ENCODE data around the gene IGBP1.
"Not testable (repeated sequence)": the region's sequence is repeated elsewhere in the genome, so short reads cannot be mapped to it uniquely, and the experiment has no call there.

Gene IGBP1

DNA sequence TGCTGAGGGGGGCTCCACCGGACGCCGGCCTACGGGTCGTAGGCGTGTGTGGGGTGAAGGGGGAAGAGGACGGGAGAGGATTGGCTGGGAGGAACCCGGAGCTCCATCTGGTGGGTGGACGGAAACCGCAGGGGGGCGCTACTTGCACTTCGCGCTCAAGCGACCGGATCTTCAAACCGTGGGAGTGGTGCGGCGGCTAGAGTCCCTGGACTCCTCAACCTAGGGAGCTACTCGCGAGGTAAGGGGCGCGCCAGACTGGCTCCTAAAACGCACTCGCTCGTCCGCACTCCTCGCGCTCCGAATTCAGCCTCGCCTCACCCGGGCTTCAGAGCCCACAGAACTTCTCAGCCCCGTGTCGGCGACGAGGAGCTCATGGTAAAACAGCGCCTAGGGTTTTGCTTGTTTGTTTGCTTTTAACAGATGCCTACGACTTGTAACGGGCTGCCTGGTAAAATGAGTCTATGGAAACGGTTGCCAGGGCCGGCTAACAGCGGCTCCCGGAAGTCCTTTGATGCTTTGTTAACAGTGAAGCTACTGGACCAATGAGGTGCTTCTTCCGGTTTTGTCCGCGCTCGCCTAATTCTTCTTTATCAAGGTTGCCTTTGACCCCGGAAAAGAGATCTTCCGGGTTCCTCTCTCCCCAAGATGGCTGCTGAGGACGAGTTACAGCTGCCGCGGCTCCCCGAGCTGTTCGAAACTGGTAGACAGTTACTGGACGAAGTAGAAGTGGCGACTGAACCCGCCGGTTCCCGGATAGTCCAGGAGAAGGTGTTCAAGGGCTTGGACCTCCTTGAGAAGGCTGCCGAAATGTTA lies at the start of gene IGBP1:
Gene IGBP1, plus strand, starts transcription at position 145 of the 813 bp plus-strand sequence. Its CDS starts 501 bp downstream, at position 646.
- DNase-seq, result peak; percentile 69

DNA sequence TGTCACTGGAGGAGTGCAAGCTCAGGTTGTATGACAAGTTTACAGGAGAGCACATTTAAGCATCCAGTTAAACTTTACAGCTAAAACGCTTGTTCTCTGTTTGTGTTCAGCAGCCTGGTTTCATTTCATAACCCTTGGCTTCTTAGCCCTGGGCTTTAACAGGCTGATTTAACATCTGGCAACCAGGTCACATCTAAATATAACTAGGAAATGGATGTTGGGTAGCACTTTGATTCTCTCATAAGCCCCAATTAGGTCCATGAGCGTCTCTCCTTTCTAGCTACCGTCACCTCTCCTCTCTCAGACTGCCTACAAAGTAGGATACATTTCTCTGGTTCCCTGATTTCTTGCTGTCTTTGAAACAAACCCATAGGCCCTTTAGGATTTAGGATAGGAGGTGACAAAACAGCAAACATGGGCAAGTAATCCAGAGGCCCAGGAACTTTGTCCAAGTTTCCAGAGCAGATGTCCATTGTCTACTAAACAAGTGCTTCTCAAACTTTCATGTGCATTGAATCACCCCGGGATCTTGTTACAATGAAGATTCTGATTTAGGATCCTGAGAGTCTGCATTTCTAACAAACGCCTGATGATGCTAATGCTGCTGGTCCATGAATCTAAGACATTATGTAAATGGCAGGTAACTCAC lies 48.5 kb upstream of the IGBP1 start:
- no peak for DNase-seq

DNA sequence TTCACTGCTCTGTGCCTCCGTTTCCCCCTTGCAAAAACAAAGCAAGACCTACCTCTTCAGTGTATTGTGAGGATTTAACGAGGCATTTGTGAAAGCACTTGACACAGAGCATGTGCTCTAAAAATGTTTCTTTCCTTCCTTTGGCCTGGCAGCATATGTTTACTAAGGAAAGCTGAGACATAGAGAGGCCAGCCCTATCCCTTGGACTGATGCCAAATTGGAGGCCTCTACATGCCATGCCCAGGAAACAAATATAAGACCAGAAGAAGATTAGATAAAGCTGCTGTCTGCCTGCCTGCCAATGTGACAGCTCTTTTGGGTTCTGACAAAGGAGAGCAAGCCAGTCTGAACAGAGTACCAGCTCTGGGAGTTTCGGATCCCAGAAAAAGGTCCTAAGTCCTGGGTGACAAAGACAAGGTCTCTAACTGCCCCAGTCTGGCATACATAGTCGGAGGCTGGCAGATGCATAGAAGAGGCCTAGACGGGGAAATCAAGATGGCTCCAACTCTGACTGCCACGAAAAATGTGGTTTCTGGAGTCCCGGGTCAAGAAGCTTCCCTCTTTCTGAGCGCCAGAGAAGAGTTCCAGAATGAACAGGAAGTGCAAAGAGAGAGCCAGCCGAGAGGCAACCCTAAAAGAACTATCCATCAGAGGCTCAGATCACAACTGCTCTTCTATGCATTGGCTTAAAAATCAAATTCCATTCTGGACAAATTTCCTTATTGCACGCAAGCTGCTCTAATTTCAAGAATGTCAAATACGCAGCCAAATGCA lies 45.2 kb upstream of the IGBP1 start:
- DNase-seq, result no peak

DNA sequence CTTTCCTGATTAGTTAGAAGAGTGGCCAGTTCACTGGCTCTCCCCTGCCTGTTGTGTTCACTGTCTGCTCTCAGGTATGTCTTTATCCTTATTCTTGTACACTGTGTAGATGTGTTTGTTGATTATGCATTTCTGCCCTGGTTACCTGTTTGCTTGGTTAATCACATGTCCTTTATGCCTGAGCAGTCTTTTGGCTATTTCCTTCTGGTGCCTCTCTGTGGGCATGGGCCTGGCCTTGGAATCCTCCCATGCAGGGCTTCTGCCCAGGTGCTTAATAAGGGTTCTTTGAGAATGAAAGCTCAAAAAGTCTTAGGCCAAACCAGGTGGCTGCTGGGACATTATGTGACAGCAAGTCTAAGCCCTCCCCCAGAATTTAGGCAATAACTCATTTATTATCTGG lies 44.5 kb upstream of the IGBP1 start:
- DNase-seq, result no peak

DNA sequence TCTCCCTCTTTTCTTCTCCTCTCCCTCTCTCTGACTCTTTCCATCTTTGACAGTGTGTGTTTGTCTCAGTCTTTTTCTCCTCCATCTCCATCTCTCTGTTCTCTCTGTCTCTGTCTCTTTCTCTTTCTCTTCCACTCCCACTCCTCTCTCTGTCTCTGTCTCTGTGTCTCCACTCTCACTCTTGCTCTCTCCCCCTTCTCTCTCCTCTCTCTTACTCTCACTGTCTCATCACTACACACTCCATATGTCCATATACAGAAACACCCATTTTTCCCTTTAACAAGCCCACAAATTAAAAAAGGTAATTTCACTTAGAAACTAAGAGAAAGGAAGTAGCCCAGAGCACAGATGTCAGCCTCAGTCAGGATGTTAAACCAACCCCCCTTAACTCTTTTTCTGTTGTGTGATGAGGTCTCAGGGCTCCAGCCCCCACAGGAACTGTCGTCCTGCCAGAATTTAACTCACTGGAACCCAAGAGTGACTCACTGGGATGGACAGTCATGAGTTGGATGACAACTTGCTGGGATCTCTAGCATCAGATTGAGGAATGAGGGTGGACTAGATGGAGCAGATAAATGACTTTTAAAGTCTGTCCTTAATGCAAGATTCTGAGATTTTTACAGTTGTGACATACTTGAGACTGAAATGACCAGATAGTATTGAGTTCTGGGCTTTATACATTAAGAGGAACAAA lies 43.5 kb upstream of the IGBP1 start:
- DNase-seq, result no peak

DNA sequence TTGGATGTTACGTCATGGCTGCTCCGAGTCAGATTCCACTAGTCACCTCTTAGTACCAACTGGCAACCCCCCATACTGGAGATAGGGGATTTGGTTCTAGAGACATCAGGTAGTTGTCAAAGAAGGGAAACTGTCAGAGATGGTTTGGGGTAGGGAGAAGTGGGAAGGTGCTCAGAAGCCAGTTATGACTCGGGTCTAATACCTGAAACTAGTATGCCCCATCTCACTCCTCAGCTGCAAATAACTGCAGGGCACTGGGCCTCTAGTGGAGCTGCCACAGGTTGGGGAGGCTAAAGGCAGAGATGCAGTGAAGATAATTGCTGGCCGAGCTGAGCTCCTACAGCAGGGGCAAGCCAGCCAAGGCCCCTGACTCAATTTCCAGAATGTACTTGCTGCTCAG lies 41.0 kb upstream of the IGBP1 start:
- no peak for DNase-seq

DNA sequence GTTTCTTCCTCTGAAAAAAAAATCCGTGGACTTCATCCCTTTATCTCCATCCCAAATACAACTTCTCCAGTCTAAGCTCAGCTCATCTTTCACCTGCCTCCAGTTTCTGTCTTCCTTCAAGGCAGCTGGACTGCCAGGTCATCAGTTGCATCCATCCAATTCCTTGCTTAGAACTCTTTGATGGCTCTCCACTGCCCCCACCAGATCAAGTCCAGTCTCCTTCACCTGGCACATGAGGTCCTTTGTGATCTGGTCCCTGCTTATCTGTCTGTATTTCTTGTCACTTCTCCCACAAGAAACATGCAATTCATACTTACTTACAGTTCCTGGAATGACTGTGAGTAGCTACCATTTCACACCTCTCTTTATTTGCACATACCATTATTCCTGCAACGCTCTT lies 37.2 kb upstream of the IGBP1 start:
- DNase-seq, result no peak

DNA sequence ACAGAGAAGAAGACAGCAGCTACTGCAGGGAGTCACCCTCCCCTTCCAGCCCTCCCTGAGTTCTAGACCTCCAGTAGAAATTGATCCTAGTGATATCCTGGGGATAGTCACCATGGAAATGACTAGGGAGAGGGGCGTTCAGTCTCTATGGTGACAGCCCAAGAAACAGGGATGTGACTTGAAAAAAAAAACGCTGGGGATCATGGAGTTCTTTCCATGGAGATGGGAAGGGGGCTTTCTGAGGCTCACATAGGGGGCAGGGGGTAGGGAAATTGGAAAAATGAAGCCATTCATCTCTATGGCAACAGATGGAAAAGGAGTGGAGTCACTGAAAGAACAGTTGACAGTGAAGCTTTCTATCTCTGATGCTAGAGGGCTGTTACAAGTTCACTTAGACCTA lies 28.0 kb upstream of the IGBP1 start:
- no peak for DNase-seq

DNA sequence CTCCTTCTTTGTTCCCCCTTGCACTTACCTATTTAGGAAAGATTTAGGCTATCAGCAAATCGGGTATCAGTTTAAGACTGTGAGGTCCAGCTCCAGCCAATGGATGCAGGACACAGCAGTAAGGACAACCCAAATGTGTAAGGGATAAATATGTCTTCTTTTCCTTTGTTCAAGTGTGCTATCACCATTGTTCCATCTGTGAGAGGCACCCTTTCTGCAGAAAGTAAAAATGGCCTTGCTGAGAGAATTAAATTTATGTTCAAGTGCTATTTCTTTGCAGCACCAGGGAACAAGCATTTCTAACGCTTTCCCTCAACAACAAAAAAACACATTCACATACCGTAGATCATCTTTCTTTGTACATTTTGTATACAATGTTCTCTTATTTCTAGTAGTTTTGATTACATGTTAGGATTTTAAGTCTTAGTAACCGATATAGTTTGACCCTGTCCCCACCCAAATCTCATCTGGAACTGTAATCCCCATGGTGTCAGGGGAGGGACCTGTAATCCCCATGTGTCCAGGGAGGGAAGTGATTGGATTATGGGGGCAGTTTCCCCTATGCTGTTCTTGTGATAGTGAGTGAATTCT lies 21.7 kb upstream of the IGBP1 start:
- not testable (repeated sequence) for DNase-seq

DNA sequence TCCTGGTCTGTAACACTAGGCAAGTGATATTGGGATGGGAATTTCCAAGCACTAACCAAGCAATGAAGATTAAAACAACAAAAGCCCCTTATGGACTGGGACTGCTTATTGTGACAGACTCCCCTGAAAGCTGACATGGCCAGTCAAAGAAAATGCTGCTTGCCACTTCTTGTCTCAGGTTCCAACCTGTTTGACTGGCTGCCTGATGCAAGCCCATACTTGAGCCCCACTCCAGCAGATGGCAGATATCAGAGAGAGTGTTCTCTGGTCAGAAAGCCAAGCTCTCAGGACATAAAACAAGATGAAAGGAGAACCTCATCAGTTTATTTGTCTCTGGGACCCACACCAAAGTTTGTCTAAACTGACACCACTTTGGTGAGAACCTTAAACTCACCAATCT lies 15.5 kb upstream of the IGBP1 start:
- DNase-seq, result no peak

DNA sequence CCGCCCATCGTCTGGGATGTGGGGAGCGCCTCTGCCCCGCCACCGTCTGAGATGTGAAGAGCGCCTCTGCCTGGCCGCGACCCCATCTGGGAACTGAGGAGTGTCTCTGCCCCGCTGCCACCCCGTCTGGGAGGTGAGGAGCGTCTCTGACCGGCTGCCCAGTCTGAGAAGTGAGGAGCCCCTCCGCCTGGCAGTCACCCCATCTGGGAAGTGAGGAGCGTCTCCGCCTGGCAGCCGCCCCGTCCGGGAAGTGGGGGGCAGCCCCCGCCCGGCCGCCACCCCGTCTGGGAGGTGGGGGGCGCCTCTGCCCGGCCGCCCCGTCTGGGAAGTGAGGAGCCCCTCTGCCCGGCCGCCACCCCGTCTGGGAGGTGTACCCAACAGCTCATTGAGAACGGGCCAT lies 10.2 kb upstream of the IGBP1 start:
- DNase-seq, result not testable (repeated sequence)

DNA sequence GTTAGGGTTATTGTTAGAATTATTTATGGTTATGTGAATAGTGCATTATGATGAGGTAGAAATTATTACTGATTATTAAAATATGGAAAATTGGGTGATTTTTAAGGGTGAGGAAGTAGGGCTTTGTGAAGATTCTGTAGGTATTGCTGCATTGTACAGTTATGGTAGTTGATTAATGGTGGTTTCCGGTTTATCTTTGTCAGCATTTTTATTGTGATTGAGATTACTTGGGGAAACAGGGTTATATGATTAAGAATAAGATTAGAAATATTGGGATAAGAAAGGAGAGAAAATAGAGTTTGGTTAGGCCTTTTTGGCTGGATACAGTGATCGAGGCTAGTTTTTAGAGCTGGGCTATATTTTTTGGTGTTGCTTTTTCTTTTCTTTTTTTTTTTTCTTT lies 8.6 kb upstream of the IGBP1 start:
- DNase-seq, result no peak

DNA sequence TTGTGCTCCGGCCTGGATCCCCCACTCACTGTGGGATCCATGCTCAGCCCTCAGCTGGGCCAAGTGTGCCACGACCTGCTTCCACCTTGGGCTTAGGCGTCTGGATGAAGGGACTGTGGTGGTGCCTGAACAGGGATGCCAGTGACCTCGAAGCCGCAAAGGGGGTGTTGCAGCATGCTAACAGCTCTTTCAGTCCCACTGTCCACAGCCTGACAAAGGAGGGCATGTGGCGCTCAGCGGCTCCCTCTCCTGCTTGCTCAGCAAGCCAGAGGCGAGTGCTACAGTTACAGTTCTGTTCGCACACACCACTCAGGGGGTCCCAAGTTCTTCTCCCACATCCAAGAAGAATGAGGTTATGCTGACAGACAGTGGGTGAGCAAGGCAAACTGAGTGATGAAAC lies 5.2 kb upstream of the IGBP1 start:
- no peak for DNase-seq

DNA sequence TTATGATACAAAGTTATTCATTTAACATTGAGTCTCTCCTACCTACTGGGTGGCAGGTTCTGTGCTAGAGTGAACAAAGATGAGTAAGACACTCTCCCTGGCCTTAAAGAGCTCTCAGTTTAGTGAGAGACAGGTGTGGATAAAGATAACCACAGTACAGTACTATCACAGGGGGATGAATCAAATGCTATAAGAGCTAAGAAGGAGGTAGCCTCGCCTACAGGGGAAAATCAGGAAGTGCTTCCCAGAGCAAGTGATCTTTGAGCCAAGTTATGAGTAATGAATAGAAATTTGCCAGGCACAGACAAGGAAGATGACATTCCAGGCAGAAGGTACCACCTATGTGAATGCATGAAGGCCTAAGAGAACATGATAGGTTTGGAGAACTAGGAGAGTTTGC lies 3.4 kb upstream of the IGBP1 start:
- no peak for DNase-seq

DNA sequence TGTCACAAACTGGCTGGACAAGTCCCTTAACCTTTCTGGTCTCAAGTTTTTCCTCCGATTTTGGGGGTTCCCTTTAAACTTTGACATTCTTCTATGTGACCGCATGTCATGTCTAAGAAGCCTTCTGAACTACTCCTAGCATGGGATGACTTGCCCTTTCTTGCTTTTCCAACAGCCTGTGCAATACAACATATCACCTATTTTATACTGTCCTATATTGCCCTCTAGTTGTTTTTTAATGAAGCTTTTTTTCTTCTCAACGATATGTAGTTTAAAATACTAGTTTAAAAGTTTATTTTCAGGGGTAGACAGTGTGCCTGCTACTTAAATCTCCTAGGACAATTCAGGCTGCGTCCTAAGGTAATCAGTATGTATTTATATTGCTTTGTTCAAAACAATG lies 1.0 kb upstream of the IGBP1 start:
- DNase-seq, result no peak

DNA sequence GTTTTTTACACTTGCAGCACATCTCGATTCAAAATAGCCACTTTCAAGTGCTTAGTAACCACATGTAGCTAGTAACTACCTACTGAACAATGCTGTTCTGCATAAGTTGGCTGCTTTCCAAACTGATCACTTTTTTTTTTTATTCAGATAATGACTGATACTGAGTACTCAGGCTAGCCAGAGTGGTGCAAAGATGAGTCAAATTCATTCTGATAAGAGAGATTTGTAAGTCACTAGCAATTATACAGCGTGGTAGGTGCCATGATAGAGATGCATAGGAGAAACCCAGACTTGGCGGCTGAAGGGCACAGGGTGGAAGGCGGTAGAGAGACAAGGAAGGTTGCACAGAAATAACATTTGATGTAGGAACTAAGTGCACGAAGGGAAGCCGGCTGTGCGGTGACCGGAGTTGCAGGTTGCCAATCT lies 357 bp upstream of the IGBP1 start:
- no peak for DNase-seq

DNA sequence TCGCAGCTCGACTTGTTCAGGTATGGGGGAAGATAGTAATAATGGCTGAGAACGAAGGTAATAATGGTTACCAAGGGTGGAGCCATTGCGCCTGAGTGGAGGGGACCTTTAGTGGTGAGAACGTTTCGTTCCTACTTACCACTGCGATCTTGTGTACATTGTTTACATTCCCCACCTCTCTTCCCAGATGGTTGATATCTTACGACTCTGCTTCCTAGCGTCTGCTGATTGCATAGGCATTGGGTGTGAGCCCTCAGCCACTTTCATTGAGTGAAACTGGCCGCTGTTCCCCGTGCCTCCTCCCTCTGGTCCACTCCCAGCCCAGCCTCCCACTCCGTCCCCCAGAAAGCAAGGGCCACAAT lies 850 bp downstream of the IGBP1 start:
- no peak for DNase-seq

DNA sequence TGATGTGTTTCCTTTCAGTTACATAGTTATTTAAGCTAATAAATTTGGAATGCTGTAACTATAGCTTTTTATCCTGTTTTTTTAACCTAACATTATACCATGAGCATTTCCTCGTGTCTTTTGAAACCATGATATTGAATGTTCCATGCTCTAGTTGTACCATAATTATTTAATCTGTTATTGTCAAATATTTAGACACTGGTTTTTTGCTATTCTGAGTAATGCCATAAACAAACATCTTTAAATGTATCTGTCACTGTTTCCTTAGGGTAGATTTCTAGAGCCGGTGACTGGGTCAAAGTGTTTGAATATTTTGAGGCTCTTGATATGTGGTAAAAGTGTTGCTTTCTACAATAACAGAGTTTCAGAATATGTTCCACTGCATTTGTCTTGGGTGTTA lies 5.4 kb downstream of the IGBP1 start:
- DNase-seq, result no peak

DNA sequence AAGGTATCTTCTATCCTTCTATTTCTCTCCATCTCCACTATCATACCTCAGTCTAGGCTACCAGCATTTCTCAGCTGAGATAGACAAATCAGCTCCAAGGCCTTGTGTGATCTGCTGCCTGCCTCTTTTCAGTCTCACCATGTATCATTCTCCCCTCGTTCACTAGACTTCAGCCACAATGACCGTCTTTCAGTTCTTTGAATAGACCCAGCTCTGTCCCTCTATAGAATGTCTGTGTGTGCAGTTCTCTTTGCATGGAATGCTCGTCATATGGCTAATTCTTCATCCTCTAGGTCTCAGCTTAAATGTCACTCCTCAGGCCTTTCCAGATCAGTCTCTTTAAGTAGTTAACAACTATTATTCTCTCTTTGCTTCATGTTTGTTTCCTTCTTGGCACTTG lies 6.5 kb downstream of the IGBP1 start:
- no peak for DNase-seq

DNA sequence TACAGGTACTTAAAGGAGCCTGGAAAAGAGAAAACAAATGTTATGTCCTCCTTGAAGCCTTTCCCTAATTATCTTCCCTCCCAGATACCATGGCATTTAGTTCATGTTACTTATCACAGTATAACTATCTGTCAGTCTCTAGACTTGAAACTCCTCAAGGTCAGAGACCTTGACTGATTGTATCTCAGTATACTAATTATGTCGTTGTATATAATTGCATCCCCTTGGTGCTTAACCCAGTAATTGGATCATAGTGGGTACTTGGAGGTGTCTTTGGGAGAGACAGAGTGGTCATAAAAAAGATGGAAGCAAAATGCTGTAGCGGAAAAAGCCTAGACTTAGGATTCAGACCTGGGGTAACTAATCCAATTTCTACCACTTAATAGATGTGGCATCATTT lies 8.1 kb downstream of the IGBP1 start:
- DNase-seq, result no peak

DNA sequence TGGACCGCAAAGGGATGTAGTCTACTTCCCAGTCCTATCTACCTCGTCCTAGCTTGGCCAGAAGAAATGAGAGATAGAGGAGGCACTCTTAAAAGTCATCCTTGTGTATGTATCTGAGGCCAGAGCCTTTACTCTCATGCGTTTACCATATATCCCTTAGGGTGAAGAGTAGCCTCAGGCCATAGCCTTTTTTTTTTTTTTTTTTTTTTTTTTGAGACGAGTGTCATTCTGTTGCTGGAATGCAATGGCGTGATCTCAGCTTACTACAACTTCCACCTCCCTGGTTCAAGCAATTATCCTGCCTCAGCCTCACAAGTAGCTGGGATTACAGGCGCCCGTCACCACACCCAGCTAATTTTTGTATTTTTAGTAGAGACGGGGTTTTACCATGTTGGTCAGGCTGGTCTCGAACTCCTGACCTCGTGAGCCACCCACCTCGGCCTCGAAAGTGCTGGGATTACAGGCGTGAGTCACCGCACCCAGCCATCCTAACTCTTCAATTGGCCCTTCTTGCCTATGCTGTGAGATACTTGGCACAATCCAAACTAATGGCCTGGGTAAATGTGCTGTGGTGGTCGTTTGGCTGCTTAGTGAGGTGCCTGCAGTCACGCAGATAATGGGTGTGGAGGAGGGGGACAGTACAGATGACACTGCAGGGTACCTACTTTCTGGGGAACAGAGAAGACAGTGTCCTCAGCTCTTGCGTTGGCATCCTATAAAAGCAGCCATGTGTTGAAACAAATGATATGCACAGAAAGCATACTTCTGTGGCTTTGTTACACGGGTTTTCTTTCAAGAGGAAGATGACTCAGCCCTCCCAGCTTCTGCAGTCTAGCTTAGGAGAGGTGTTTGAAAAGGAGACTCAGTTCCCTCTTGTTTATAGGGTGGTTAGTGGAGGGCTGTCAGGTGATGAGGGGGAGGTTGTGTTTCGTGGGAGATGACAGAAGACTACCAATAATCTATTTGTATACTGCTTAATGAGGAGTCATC lies 33.6 kb downstream of the IGBP1 start:
- DNase-seq, result no peak
